ENCODE measurements around the gene DDX1. TPM values are rescaled to one million over a fixed set of nuclear protein-coding genes. Genes with fewer than 3 reads are reported as not detected.
"Not testable (repeated sequence)": the region's sequence is repeated elsewhere in the genome, so short reads cannot be mapped to it uniquely, and the experiment has no call there.

DDX1 gene
- total and polyA plus RNA-seq, 7 donors = 116 to 166 (median 132) TPM

DNA sequence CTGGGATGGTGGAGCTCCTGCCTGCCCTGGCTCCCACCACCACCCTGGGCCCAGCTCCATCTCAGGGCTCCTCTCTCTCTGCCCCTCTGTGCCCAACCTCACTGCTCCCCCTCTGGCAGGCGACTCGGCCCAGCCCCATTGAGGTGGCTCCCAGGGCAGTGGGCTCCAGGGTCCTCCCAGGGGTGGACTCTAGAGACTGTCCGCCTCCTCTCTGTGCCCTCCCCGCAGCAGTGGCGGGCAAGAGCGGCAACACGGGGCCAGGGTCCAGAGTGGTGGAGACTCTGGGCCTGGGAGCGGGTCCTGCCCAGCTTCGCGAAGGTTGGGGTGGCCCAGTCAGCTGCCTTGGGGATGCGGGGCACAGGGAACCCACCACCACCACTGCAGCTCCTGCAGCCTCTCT is 27.4 kb downstream of the DDX1 start:
- no peak overlapping the region for H3K4me3 ChIP-seq
- ATAC-seq (no peak), DNase-seq (no peak)
- peaks cover 0 to 99% of the 10 kb centered on the region in 2 donors for H3K36me3 ChIP-seq (ENCODE audit: insufficient read depth in 1 of 2, low read depth in 1 of 2)
- WGBS, 3 donors = 92 to 96% (median 96%) methylated on average over 8 to 11 of the region's 11 CpGs
- TF ChIP-seq, protein P1, sequence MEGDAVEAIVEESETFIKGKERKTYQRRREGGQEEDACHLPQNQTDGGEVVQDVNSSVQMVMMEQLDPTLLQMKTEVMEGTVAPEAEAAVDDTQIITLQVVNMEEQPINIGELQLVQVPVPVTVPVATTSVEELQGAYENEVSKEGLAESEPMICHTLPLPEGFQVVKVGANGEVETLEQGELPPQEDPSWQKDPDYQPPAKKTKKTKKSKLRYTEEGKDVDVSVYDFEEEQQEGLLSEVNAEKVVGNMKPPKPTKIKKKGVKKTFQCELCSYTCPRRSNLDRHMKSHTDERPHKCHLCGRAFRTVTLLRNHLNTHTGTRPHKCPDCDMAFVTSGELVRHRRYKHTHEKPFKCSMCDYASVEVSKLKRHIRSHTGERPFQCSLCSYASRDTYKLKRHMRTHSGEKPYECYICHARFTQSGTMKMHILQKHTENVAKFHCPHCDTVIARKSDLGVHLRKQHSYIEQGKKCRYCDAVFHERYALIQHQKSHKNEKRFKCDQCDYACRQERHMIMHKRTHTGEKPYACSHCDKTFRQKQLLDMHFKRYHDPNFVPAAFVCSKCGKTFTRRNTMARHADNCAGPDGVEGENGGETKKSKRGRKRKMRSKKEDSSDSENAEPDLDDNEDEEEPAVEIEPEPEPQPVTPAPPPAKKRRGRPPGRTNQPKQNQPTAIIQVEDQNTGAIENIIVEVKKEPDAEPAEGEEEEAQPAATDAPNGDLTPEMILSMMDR (IDR thresholded peaks at IDR 0.05) = no peak
- no peak overlapping the region for H3K27ac ChIP-seq
- no peaks in the 10 kb centered on the region for H3K27me3 ChIP-seq (ENCODE audit: insufficient read depth in 3 of 3, low read length in 2 of 3)
- H3K9me3 ChIP-seq = no peaks in the 10 kb centered on the region
- intact Hi-C loops (cut with DNase I) = no loop called here
- no peaks in the 10 kb centered on the region for H3K4me1 ChIP-seq

DNA sequence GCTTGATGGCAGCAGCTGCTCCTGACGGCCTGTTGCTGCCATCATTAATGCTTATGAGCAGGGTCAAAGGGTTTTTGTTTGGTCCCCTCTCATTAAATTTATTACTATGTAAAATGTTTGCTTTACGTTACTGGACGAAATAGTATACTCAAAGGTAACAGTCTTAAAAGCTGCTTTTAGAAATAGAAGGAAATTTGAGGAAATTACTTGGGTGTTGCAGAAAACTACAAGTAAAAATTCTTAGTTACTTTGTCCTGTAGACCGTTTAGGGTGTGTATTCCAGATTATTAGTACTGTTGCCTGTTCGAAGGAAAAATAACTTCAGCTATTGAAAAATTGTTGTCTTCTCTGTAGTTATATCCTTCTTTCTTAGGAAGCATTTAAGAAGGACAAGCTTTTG is 27.8 kb downstream of the DDX1 start:
- peaks cover 3 to 99% of the 10 kb centered on the region in 2 donors for H3K36me3 ChIP-seq (ENCODE audit: insufficient read depth in 1 of 2, low read depth in 1 of 2)

DNA sequence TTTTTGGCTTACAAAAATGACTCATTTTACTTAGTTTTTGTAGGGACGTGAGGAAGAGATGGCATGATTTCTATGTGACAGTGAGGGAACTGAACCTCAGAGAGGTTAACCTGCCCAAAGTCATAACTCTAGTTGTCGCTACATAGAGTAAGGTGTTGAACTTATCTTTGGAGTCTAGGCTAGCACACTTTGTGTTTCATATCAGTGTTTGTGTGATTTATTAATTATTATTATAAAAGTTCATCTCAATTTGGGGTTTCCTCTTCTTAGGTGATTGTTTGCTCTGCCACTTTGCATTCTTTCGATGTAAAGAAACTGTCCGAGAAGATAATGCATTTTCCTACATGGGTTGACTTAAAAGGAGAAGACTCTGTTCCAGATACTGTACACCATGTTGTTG is 28.3 kb downstream of the DDX1 start:
- peaks cover 3 to 99% of the 10 kb centered on the region in 2 donors for H3K36me3 ChIP-seq (ENCODE audit: insufficient read depth in 1 of 2, low read depth in 1 of 2)
- intact Hi-C loops (cut with DNase I) = no loop called here
- ATAC-seq (no peak), DNase-seq (no peak)
- WGBS, 3 donors = 93 to 97% (median 95%) methylated on average over 4 of the region's 4 CpGs
- H3K27me3 ChIP-seq (ENCODE audit: insufficient read depth in 3 of 3, low read length in 2 of 3) = no peaks in the 10 kb centered on the region
- H3K9me3 ChIP-seq = no peaks in the 10 kb centered on the region
- no peak overlapping the region for H3K27ac ChIP-seq
- TF ChIP-seq, protein P1 (IDR thresholded peaks at IDR 0.05) = no peak
- H3K4me1 ChIP-seq = no peaks in the 10 kb centered on the region
- H3K4me3 ChIP-seq = no peak overlapping the region

More for the DNA sequence above, 27.8 kb downstream of the DDX1 start:
- WGBS, 3 donors = 73 to 75% (median 75%) methylated on average over 5 of the region's 5 CpGs
- DNase-seq = no peak
- no peaks in the 10 kb centered on the region for H3K27me3 ChIP-seq (ENCODE audit: insufficient read depth in 3 of 3, low read length in 2 of 3)
- intact Hi-C loops (cut with DNase I) = no loop called here
- H3K4me3 ChIP-seq = no peak overlapping the region
- H3K27ac ChIP-seq = no peak overlapping the region
- H3K4me1 ChIP-seq = no peaks in the 10 kb centered on the region
- TF ChIP-seq, protein P1 (IDR thresholded peaks at IDR 0.05) = no peak
- H3K9me3 ChIP-seq = no peaks in the 10 kb centered on the region
- ATAC-seq = no peak

DNA sequence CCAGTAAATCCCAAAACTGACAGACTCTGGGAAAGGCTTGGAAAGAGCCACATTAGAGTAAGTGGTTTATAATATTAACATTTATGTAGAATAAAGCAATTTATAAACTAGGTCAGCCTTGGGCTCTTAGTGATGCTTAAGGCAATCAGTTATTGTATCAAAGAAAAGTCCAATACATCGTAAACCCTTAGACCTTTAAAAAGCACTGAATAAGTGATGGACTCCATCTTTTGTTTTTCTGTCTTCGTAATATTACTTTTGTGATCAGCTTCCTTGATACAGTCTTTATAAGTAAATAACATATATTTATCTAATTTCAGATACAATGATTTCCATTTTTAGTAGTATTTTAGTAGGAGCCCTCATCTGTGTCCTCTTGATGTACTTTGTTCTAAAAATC is 28.7 kb downstream of the DDX1 start:
- Histone ChIP-seq H3K27ac (no peak overlapping the region), H3K4me1 (no peaks in the 10 kb centered on the region), H3K27me3 (ENCODE audit: insufficient read depth in 3 of 3, low read length in 2 of 3) (no peaks in the 10 kb centered on the region), H3K9me3 (no peaks in the 10 kb centered on the region), H3K36me3 (ENCODE audit: insufficient read depth in 1 of 2, low read depth in 1 of 2) (peaks cover 3 to 99% of the 10 kb centered on the region in 2 donors), H3K4me3 (no peak overlapping the region)
- TF ChIP-seq, protein P1 (IDR thresholded peaks at IDR 0.05) = no peak
- no peak for DNase-seq
- 97 to 99% (median 97%) methylated on average over 2 of the region's 2 CpGs for WGBS, 3 donors
- ATAC-seq = no peak
- intact Hi-C loops (cut with DNase I) = no loop called here

DNA sequence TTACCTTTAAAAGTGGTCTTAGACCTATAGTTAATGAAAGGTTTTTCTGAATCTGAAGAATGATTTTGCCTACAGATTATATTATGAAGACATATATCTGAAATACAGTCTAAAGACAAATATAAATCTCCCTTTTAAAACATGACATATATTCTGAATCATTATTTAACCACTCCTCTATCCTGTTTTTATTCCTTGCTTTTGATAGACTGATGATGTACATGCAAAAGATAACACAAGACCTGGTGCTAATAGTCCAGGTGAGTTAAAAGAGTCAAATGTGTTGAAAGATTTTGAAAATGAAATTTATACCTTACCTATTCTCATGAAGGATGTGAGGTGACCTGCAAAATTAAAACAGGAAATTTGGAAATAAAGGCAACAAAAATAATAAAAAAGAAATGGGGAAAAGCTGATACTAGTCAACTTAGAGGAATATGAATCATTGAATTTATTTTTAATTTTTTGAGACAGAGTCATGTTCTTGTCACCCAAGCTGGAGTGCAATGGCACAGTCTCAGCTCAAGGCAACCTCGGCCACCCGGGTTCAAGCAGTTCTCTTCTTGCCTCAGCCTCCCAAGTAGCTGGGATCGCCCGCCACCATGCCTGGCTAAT is 29.3 kb downstream of the DDX1 start:
- Histone ChIP-seq H3K36me3 (ENCODE audit: insufficient read depth in 1 of 2, low read depth in 1 of 2) (peaks cover 3 to 100% of the 10 kb centered on the region in 2 donors), H3K9me3 (no peaks in the 10 kb centered on the region), H3K4me1 (no peaks in the 10 kb centered on the region), H3K27ac (no peak overlapping the region), H3K4me3 (no peak overlapping the region), H3K27me3 (ENCODE audit: insufficient read depth in 3 of 3, low read length in 2 of 3) (no peaks in the 10 kb centered on the region)
- 90 to 96% (median 94%) methylated on average over 4 of the region's 4 CpGs for WGBS, 3 donors
- no peak for DNase-seq
- no peak for ATAC-seq
- TF ChIP-seq, protein P1 (IDR thresholded peaks at IDR 0.05) = no peak
- intact Hi-C loops (cut with DNase I) = no loop called here

DNA sequence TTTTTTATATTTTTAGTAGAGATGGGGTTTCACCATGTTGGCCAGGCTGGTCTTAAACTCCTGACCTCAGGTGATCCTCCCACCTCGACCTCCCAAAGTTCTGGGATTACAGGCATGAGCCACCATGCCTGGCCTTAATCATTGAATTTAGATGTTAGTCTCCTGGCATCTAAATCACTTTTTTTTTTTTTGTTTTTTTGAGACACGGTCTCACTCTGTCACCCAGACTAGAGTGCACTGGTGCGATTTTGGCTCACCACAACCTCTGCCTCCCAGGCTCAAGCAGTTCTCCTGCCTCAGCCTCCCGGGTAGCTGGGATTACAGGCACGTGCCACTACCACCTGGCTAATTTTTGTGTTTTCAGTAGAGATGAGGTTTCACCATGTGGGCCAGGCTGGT is 29.8 kb downstream of the DDX1 start:
- H3K4me1 ChIP-seq; H3K4me3 ChIP-seq; H3K27me3 ChIP-seq (ENCODE audit: insufficient read depth in 3 of 3, low read length in 2 of 3); ATAC-seq; H3K27ac ChIP-seq; H3K9me3 ChIP-seq; DNase-seq; intact Hi-C loops (cut with DNase I): not testable (repeated sequence)
- WGBS, 3 donors = 65 to 81% (median 69%) methylated on average over 5 of the region's 5 CpGs
- H3K36me3 ChIP-seq (ENCODE audit: insufficient read depth in 1 of 2, low read depth in 1 of 2) = peaks cover 5 to 100% of the 10 kb centered on the region in 2 donors

All from psoas muscle (tissue), 8 donors.